Hepatocyte (in vitro differentiated cells): ENCODE measurements around the gene WDPCP.

Experiments used
- EZH2phosphoT487 ChIP-seq: fragments of 200-600 bp; sonication (generic); IDR thresholded peaks from one replicate; pipeline ENCODE4 v1.6.1; 2018; ENCODE audit warnings: antibody characterized with exemption, mild to moderate bottlenecking, low read depth, moderate library complexity; ENCODE audit not compliant: unreplicated experiment, severe bottlenecking
- TF ChIP-seq, protein P1 (sequence below): fragments of 200-600 bp; sonication (generic); IDR thresholded peaks from 2 replicates; pipeline ENCODE4 v1.5.1; 2016; ENCODE audit warnings: antibody characterized with exemption, mild to moderate bottlenecking; ENCODE audit not compliant: poor library complexity

GRCh38 chr2:63379451-63379850 is 208.8 kb downstream of the WDPCP start:
- no peak for TF ChIP-seq EZH2phosphoT487
- TF ChIP-seq, protein P1, sequence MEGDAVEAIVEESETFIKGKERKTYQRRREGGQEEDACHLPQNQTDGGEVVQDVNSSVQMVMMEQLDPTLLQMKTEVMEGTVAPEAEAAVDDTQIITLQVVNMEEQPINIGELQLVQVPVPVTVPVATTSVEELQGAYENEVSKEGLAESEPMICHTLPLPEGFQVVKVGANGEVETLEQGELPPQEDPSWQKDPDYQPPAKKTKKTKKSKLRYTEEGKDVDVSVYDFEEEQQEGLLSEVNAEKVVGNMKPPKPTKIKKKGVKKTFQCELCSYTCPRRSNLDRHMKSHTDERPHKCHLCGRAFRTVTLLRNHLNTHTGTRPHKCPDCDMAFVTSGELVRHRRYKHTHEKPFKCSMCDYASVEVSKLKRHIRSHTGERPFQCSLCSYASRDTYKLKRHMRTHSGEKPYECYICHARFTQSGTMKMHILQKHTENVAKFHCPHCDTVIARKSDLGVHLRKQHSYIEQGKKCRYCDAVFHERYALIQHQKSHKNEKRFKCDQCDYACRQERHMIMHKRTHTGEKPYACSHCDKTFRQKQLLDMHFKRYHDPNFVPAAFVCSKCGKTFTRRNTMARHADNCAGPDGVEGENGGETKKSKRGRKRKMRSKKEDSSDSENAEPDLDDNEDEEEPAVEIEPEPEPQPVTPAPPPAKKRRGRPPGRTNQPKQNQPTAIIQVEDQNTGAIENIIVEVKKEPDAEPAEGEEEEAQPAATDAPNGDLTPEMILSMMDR, result no peak
